ENCODE measurements around the gene GALNT3. TPM values are rescaled to one million over a fixed set of nuclear protein-coding genes. Genes with fewer than 3 reads are reported as not detected.

The GALNT3 gene
- total RNA-seq, 2 donors from 2014 or later, result 9.3 to 9.7 TPM

DNA sequence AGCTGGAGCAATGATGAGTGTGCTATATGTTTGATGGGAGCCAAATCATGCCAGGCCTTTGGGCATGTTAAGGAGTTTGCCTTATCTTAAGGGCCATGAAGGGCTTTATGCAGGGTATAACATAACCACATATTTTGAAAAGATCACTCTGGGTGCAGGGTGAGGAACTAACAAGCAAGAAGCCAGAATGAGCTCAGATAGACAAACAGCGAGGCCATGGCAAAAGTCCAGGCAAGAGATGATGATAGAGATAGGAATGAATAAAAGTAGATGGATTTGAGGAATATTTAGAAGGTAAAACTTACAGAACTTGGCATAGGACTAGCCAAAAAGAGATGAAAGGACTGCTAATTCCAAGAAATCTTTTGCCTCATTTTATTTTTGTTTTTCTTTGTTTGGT is 6.7 kb downstream of the GALNT3 start:
- Histone ChIP-seq H3K27me3 (ENCODE audit: control insufficient read depth, insufficient read depth, low read length, poor library complexity, severe bottlenecking) (peaks cover 24% of the 10 kb centered on the region), H3K4me3 (ENCODE audit: low read length) (no peak overlapping the region), H3K27ac (ENCODE audit: low read depth, low read length) (no peak overlapping the region), H3K9ac (ENCODE audit: extremely low read depth, low read length, poor library complexity, severe bottlenecking) (no peak overlapping the region), H3K4me1 (ENCODE audit: control insufficient read depth, insufficient read depth, low read length) (peaks cover 6% of the 10 kb centered on the region), H3K9me3 (ENCODE audit: control insufficient read depth, low read length) (no peaks in the 10 kb centered on the region), H3K36me3 (ENCODE audit: control insufficient read depth, insufficient read depth, low read length) (no peaks in the 10 kb centered on the region)
- TF ChIP-seq, protein P1, sequence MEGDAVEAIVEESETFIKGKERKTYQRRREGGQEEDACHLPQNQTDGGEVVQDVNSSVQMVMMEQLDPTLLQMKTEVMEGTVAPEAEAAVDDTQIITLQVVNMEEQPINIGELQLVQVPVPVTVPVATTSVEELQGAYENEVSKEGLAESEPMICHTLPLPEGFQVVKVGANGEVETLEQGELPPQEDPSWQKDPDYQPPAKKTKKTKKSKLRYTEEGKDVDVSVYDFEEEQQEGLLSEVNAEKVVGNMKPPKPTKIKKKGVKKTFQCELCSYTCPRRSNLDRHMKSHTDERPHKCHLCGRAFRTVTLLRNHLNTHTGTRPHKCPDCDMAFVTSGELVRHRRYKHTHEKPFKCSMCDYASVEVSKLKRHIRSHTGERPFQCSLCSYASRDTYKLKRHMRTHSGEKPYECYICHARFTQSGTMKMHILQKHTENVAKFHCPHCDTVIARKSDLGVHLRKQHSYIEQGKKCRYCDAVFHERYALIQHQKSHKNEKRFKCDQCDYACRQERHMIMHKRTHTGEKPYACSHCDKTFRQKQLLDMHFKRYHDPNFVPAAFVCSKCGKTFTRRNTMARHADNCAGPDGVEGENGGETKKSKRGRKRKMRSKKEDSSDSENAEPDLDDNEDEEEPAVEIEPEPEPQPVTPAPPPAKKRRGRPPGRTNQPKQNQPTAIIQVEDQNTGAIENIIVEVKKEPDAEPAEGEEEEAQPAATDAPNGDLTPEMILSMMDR (conservative IDR thresholded peaks at IDR 0.05), result no peak
- H3K27ac Mint-ChIP-seq, result no peak overlapping the region
- H3K9me3 Mint-ChIP-seq, result no peaks in the 10 kb centered on the region
- peaks cover 7% of the 10 kb centered on the region for H3K4me1 Mint-ChIP-seq
- WGBS, 2 experiments (ENCODE audit: insufficient coverage in 1 of 2, insufficient read length in 1 of 2), result 92 to 94% methylated on average over 1 of the region's 1 CpG
- no peak overlapping the region for H3K4me3 Mint-ChIP-seq
- H3K36me3 Mint-ChIP-seq (ENCODE audit: low read depth), result peaks cover 9% of the 10 kb centered on the region
- DNase-seq, result no peak
- no peaks in the 10 kb centered on the region for H3K27me3 Mint-ChIP-seq (ENCODE audit: insufficient read depth)

DNA sequence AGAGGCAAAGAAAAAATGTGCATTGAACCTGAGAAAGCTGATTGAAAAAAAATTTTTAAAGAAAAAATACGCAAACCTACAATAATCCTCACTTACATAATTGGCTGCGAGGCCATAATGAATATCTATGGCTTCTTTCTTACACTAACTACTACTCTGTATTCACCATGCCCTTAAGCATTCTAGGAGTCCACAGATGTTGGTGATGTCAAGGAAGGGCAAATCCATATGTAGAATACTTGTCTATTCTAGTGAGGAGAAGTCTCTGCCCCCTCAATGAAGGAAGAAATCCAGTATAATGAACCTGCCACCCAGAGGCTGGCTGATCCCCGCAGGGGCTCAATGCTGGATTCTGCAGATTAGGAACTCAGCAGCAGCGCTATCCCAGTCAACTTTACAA is 14.3 kb downstream of the GALNT3 start:
- no peaks in the 10 kb centered on the region for H3K27me3 ChIP-seq (ENCODE audit: control insufficient read depth, insufficient read depth, low read length, poor library complexity, severe bottlenecking)
- Mint-ChIP-seq H3K4me3 (no peak overlapping the region), H3K4me1 (peaks cover 27% of the 10 kb centered on the region), H3K27me3 (ENCODE audit: insufficient read depth) (no peaks in the 10 kb centered on the region), H3K36me3 (ENCODE audit: low read depth) (peaks cover 43% of the 10 kb centered on the region), H3K9me3 (peaks cover 17% of the 10 kb centered on the region), H3K27ac (no peak overlapping the region)
- no peak overlapping the region for H3K9ac ChIP-seq (ENCODE audit: extremely low read depth, low read length, poor library complexity, severe bottlenecking)
- no peak for DNase-seq
- no peaks in the 10 kb centered on the region for H3K36me3 ChIP-seq (ENCODE audit: control insufficient read depth, insufficient read depth, low read length)
- H3K27ac ChIP-seq (ENCODE audit: low read depth, low read length), result no peak overlapping the region
- H3K4me1 ChIP-seq (ENCODE audit: control insufficient read depth, insufficient read depth, low read length), result peaks cover 13% of the 10 kb centered on the region
- peaks cover 16% of the 10 kb centered on the region for H3K9me3 ChIP-seq (ENCODE audit: control insufficient read depth, low read length)
- TF ChIP-seq, protein P1 (conservative IDR thresholded peaks at IDR 0.05), result no peak
- H3K4me3 ChIP-seq (ENCODE audit: low read length), result no peak overlapping the region
- 90 to 94% methylated on average over 2 to 4 of the region's 4 CpGs for WGBS, 2 experiments (ENCODE audit: insufficient coverage in 1 of 2, insufficient read length in 1 of 2)

DNA sequence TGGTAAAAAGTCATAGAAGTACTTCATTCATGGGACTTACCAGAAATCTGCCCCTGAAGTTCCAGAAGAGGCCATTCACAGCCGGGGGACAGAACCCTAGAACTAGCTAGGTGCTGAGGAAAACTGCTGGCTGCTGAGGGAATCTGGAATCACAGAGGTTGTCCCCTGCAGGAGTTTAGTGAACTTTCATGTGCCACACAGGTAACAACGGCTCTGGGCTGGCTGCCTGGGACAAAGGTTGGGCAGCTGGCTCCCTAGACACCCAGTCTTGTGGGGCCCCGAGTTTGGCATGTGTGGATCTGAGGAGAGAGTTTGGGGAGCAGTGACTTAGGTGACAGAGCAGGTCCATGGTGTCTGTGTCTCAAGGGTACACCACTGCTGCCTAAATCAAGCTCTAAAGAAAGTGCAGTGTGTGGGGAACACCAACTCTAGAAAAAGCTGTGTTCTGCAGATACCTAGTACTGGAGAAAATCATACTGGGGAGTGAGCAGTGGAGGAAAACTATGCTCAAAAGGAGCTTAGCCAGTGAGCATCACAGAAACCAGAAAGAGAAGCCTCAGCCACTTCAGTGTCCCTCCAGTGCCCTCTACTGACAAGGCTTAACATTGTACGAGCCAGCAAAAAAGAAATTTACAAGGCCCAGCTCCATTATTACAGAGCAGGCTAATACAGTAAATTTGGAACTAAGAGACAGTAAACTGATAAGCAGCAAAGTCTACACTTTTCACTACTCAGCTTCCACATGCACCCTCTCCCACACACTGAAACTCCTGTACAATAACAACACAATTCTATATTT is 15.2 kb downstream of the GALNT3 start:
- Histone ChIP-seq H3K9me3 (ENCODE audit: control insufficient read depth, low read length) (peaks cover 16% of the 10 kb centered on the region), H3K4me3 (ENCODE audit: low read length) (peak overlapping the region; percentile 56), H3K27ac (ENCODE audit: low read depth, low read length) (no peak overlapping the region), H3K27me3 (ENCODE audit: control insufficient read depth, insufficient read depth, low read length, poor library complexity, severe bottlenecking) (peaks cover 5% of the 10 kb centered on the region), H3K9ac (ENCODE audit: extremely low read depth, low read length, poor library complexity, severe bottlenecking) (no peak overlapping the region), H3K36me3 (ENCODE audit: control insufficient read depth, insufficient read depth, low read length) (no peaks in the 10 kb centered on the region), H3K4me1 (ENCODE audit: control insufficient read depth, insufficient read depth, low read length) (peaks cover 13% of the 10 kb centered on the region)
- no peak overlapping the region for H3K4me3 Mint-ChIP-seq
- DNase-seq, result peak; percentile 69
- H3K27me3 Mint-ChIP-seq (ENCODE audit: insufficient read depth), result no peaks in the 10 kb centered on the region
- no peak overlapping the region for H3K27ac Mint-ChIP-seq
- H3K36me3 Mint-ChIP-seq (ENCODE audit: low read depth), result peaks cover 34% of the 10 kb centered on the region
- H3K9me3 Mint-ChIP-seq, result peaks cover 17% of the 10 kb centered on the region
- TF ChIP-seq, protein P1 (conservative IDR thresholded peaks at IDR 0.05), result peak; percentile 72
- WGBS, 2 experiments (ENCODE audit: insufficient coverage in 1 of 2, insufficient read length in 1 of 2), result 90 to 96% methylated on average over 2 to 4 of the region's 4 CpGs
- H3K4me1 Mint-ChIP-seq, result peaks cover 27% of the 10 kb centered on the region
